Endothelial cell of umbilical vein (primary cell): ENCODE results near the gene C5AR1. TPM values are rescaled to one million over a fixed set of nuclear protein-coding genes. Genes with fewer than 3 reads are reported as not detected.

Source experiments
- BruUV-seq: library from RNA; stranded (reverse); fragments of 400-500 nt; replicated peaks from 2 replicates; lab custom pipeline; 2021; lab: Mats Ljungman, UMichigan
- CTCF ChIA-PET: fragments of 300-600, 350-600 bp; sonication (Branson Sonifier 250); formaldehyde crosslinking; loops from one replicate; lab custom pipeline; 2021; ENCODE audit warnings: antibody characterized with exemption, inconsistent platforms; lab: Charles Lee
- POLR2A ChIA-PET: fragments of 300-600, 350-600 bp; sonication (Branson Sonifier 250); formaldehyde crosslinking; loops from one replicate; lab custom pipeline; 2021; ENCODE audit warnings: antibody characterized with exemption, inconsistent platforms; lab: Charles Lee
- DNase-seq: peaks from one replicate; pipeline ENCODE4 v3.0.0-alpha.2; 2011; ENCODE audit warnings: low read depth, low spot score
- FAIRE-seq: peaks from 2 replicates; lab custom pipeline; 2011; peaks lifted over from hg19 to GRCh38; lab: Jason Lieb, UNC
- H2AFZ ChIP-seq: 2 replicates; pipeline ENCODE4 v1.6.0; 2012; ENCODE audit warnings: low read depth, low read length, control low read depth, inconsistent platforms
- H3K27ac ChIP-seq: 2 replicates; pipeline ENCODE4 v1.5.1; 2011; ENCODE audit warnings: low read depth, mild to moderate bottlenecking, control low read depth, low read length, moderate library complexity; ENCODE audit not compliant: insufficient read depth
- H3K27me3 ChIP-seq, 2 experiments: 2 replicates each; pipeline versions ENCODE4 v1.6.0 to v1.6.1; 2011; ENCODE audit warnings: low read length in 2 of 2, mixed read lengths in 1 of 2; ENCODE audit not compliant: control insufficient read depth in 2 of 2, insufficient read depth in 2 of 2
- H3K36me3 ChIP-seq, 2 experiments: 2 replicates in 1 of 2; 3 replicates in 1 of 2; pipeline ENCODE4 v1.5.1; 2011; ENCODE audit warnings: low read length in 2 of 2, mild to moderate bottlenecking in 1 of 2, moderate library complexity in 1 of 2; ENCODE audit not compliant: control insufficient read depth in 2 of 2, insufficient read depth in 2 of 2; ENCODE audit errors: extremely low read depth in 1 of 2
- H3K4me1 ChIP-seq: 3 replicates; pipeline ENCODE4 v1.5.1; 2011; ENCODE audit warnings: mild to moderate bottlenecking, low read length; ENCODE audit not compliant: control insufficient read depth, insufficient read depth; ENCODE audit errors: extremely low read depth
- H3K4me2 ChIP-seq: 2 replicates; pipeline ENCODE4 v1.6.1; 2011; ENCODE audit warnings: low read length, control low read depth, mixed read lengths; ENCODE audit not compliant: insufficient read depth
- H3K4me3 ChIP-seq, 3 experiments: fragments of 200-600 bp in 1 of 3; sonication (generic), shearing (Covaris generic) in 1 of 3; replicated peaks in 1 of 3; 2 replicates each; pipeline ENCODE4 v1.5.1; 2011 to 2016; ENCODE audit warnings: control low read depth in 3 of 3, low read length in 3 of 3, mild to moderate bottlenecking in 2 of 3, inconsistent platforms in 1 of 3, low read depth in 1 of 3, moderate library complexity in 1 of 3; ENCODE audit not compliant: insufficient read depth in 1 of 3
- H3K79me2 ChIP-seq: 2 replicates; pipeline ENCODE4 v1.6.0; 2012; ENCODE audit warnings: low read length, inconsistent platforms; ENCODE audit not compliant: control insufficient read depth, insufficient read depth
- H3K9ac ChIP-seq: replicated peaks from 2 replicates; pipeline ENCODE3; 2011; ENCODE audit warnings: low read length, control low read depth; ENCODE audit not compliant: insufficient read depth; ENCODE audit errors: extremely low read depth
- H3K9me1 ChIP-seq: replicated peaks from 3 replicates; pipeline ENCODE4 v1.6.0; 2011; ENCODE audit warnings: mild to moderate bottlenecking, low read length; ENCODE audit not compliant: control insufficient read depth, insufficient read depth; ENCODE audit errors: extremely low read depth
- H3K9me3 ChIP-seq: replicated peaks from 2 replicates; pipeline ENCODE4 v1.5.1; 2012; ENCODE audit warnings: low read length, inconsistent platforms; ENCODE audit not compliant: control insufficient read depth, insufficient read depth
- H4K20me1 ChIP-seq: replicated peaks from 2 replicates; pipeline ENCODE3; 2011; ENCODE audit warnings: mild to moderate bottlenecking, low read length; ENCODE audit not compliant: control insufficient read depth, insufficient read depth; ENCODE audit errors: extremely low read depth
- CTCF ChIP-seq, 2 donors: IDR thresholded peaks; 1 replicate in 1 of 2; 2 replicates in 1 of 2; pipeline ENCODE4 v1.5.1; 2011; ENCODE audit warnings: low read length in 2 of 2, mild to moderate bottlenecking in 2 of 2, moderate library complexity in 2 of 2, control low read depth in 1 of 2, inconsistent platforms in 1 of 2, low read depth in 1 of 2; ENCODE audit not compliant: insufficient read depth in 1 of 2; ENCODE audit errors: extremely low read depth in 1 of 2
- EZH2 ChIP-seq: IDR thresholded peaks from 2 replicates; pipeline ENCODE4 v1.6.1; 2012; ENCODE audit warnings: borderline replicate concordance, low read depth, mild to moderate bottlenecking, moderate library complexity, low read length, inconsistent platforms; ENCODE audit not compliant: severe bottlenecking
- FOS ChIP-seq: IDR thresholded peaks from 2 replicates; pipeline ENCODE4 v1.6.1; 2011; ENCODE audit warnings: mild to moderate bottlenecking, low read length, moderate library complexity, borderline replicate concordance; ENCODE audit not compliant: insufficient read depth
- GATA2 ChIP-seq: IDR thresholded peaks from 2 replicates; pipeline ENCODE4 v1.7.0; 2011; ENCODE audit warnings: low read depth, mild to moderate bottlenecking, moderate library complexity, mixed read lengths, low read length; ENCODE audit not compliant: insufficient read length, insufficient read depth
- MYC ChIP-seq: IDR thresholded peaks from one replicate; pipeline ENCODE4 v1.6.1; 2011; ENCODE audit warnings: mild to moderate bottlenecking, low read depth, low read length
- POLR2A ChIP-seq: IDR thresholded peaks from 2 replicates; pipeline ENCODE4 v1.6.1; 2012; ENCODE audit warnings: low read depth, mild to moderate bottlenecking, control low read depth, low read length
- POLR2AphosphoS5 ChIP-seq: IDR thresholded peaks from 2 replicates; pipeline ENCODE4 v1.6.1; 2012; ENCODE audit warnings: low read depth, mild to moderate bottlenecking, control low read depth, low read length, moderate library complexity; ENCODE audit not compliant: insufficient read depth
- dilution Hi-C: fragments of 300-500 bp; cut with MboI; formaldehyde crosslinking; loops from one replicate; pipeline ENCODE4 v1.15.0; 2019; ENCODE audit warnings: low sequenced_read_pairs; ENCODE audit not compliant: extremely low pct_ligation_motif_present
- intact Hi-C: fragments of 100-400 bp; cut with micrococcal nuclease; formaldehyde crosslinking; loops from one replicate; pipeline ENCODE4 v1.10.0; 2022
- polyA plus RNA-seq, 4 experiments: library from polyadenylated mRNA; depleted of rRNA in 3 of 4; stranded (reverse) in 3 of 4; unstranded in 1 of 4; fragments of >200 nt; gene quantifications; 2 replicates each; pipeline versions ENCODE4 v1.2.1 to v1.2.3, GENCODE V29; 2011 to 2012; ENCODE audit warnings: missing spikeins in 1 of 4
- total RNA-seq: library from RNA; stranded (reverse); gene quantifications from 2 replicates; pipeline ENCODE4 v1.2.3, GENCODE V29; 2021
- TF ChIP-seq, protein P1 (sequence below): IDR thresholded peaks from 2 replicates; pipeline ENCODE4 v1.6.1; 2011; ENCODE audit not compliant: insufficient read depth, insufficient read length

The C5AR1 gene
- total and polyA plus RNA-seq, 2 donors (not counting 3 experiments of a cell fraction or from before 2014, with no cell fraction given): 0.11 to 0.49 TPM

- no peak overlapping the region for H3K9ac ChIP-seq
- BruUV-seq: no TSS peak
- H3K4me2 ChIP-seq: no peak overlapping the region
- no peak overlapping the region for H3K27ac ChIP-seq
- DNase-seq (no peak), FAIRE-seq (no peak)
- H3K79me2 ChIP-seq: no peaks in the 10 kb centered on the region
- no peak overlapping the region for H2AFZ ChIP-seq
- TF ChIP-seq GATA2: no peak
- TF ChIP-seq FOS: no peak
- no peak for TF ChIP-seq POLR2AphosphoS5
- TF ChIP-seq, protein P1, sequence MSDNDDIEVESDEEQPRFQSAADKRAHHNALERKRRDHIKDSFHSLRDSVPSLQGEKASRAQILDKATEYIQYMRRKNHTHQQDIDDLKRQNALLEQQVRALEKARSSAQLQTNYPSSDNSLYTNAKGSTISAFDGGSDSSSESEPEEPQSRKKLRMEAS: no peak
- no peak for TF ChIP-seq EZH2
- no peak for TF ChIP-seq MYC
- no peak for TF ChIP-seq POLR2A
- no peak for TF ChIP-seq CTCF (IDR thresholded peaks at IDR 0.05; ENCODE audit: extremely low read depth in 1 of 2, insufficient read depth in 1 of 2, low read depth in 1 of 2, low read length in 2 of 2)
- CTCF ChIA-PET: interaction anchor here (1.0 to 3.7 kb wide), 3 partner anchors 17 to 69 kb away, joined by 4 to 13 read pairs (median 5); partner anchors contain the start of gene DHX34
- H3K9me3 ChIP-seq: no peaks in the 10 kb centered on the region
- H3K9me1 ChIP-seq: no peaks in the 10 kb centered on the region
- H3K4me1 ChIP-seq: peaks cover 7% of the 10 kb centered on the region
- intact Hi-C loops (no loop called here), dilution Hi-C loops (no loop called here)
- H3K4me3 ChIP-seq: no peak overlapping the region
- H3K27me3 ChIP-seq: peaks cover 0 to 4% of the 10 kb centered on the region in 2 experiments
- POLR2A ChIA-PET: no interaction called here
- no peaks in the 10 kb centered on the region for H4K20me1 ChIP-seq
- H3K36me3 ChIP-seq: no peaks in the 10 kb centered on the region
Observed at GRCh38 chr19:47322058-47322457, 12.4 kb downstream of the C5AR1 start.
